B cell (primary cell): ENCODE measurements around the gene SYNRG. TPM values are rescaled to one million over a fixed set of nuclear protein-coding genes. Genes with fewer than 3 reads are reported as not detected.

Source experiments
- ATAC-seq: fragments of 200-7000 bp; cut with Tn5 transposase; one replicate; pipeline ENCODE4 v1.10.0; 2021; ENCODE audit warnings: low read depth, mild to moderate bottlenecking, moderate number of reproducible peaks, moderate library complexity
- CTCF ChIA-PET: fragments of 350-600 bp; sonication (Branson Sonifier 250); formaldehyde crosslinking; loops from one replicate; lab custom pipeline; 2021; ENCODE audit warnings: antibody characterized with exemption, inconsistent platforms; lab: Charles Lee
- POLR2A ChIA-PET: fragments of 350-600 bp; sonication (Branson Sonifier 250); formaldehyde crosslinking; loops from one replicate; lab custom pipeline; 2021; ENCODE audit warnings: antibody characterized with exemption; lab: Charles Lee
- DNase-seq: peaks from one replicate; pipeline ENCODE4 v3.0.0; 2013
- H2AFZ ChIP-seq: 2 replicates; pipeline ENCODE4 v1.6.1; 2012; ENCODE audit warnings: mild to moderate bottlenecking, low read depth, low read length; ENCODE audit not compliant: insufficient read depth, poor library complexity, severe bottlenecking
- H3K27ac ChIP-seq, 2 donors: 1 replicate in 1 of 2; 2 replicates in 1 of 2; pipeline ENCODE4 v1.5.1; 2012 to 2013; ENCODE audit warnings: low read length in 2 of 2, mild to moderate bottlenecking in 2 of 2, moderate library complexity in 1 of 2
- H3K27me3 ChIP-seq, 4 experiments: fragments of 200-600 bp in 1 of 4; sonication (generic) in 1 of 4; replicated peaks in 1 of 4; 1 replicate in 2 of 4; 2 replicates in 2 of 4; pipeline versions ENCODE4 v1.6.1 to v1.7.0; 2013 to 2016; ENCODE audit warnings: low read length in 3 of 4, mild to moderate bottlenecking in 2 of 4, mixed read lengths in 1 of 4, moderate library complexity in 1 of 4; ENCODE audit not compliant: insufficient read depth in 4 of 4, control insufficient read depth in 3 of 4; ENCODE audit errors: control extremely low read depth in 1 of 4
- H3K36me3 ChIP-seq, 2 experiments: replicated peaks in 1 of 2; 1 replicate in 1 of 2; 2 replicates in 1 of 2; pipeline versions ENCODE4 v1.6.1 to v1.7.1; 2013; ENCODE audit warnings: low read length in 1 of 2; ENCODE audit not compliant: insufficient read depth in 2 of 2, control insufficient read depth in 1 of 2; ENCODE audit errors: control extremely low read depth in 1 of 2, extremely low read depth in 1 of 2
- H3K4me1 ChIP-seq, 2 donors: fragments of 200-600 bp in 1 of 2; sonication (generic) in 1 of 2; 1 replicate in 1 of 2; 2 replicates in 1 of 2; pipeline versions ENCODE4 v1.5.1 to v1.6.1; 2013 to 2017; ENCODE audit warnings: low read length in 2 of 2; ENCODE audit not compliant: control insufficient read depth in 2 of 2, insufficient read depth in 2 of 2
- H3K4me2 ChIP-seq: replicated peaks from 2 replicates; pipeline ENCODE3; 2012; ENCODE audit warnings: mild to moderate bottlenecking, low read depth, low read length; ENCODE audit not compliant: poor library complexity, severe bottlenecking
- H3K4me3 ChIP-seq, 5 experiments: fragments of 200-600 bp in 1 of 5; sonication (generic) in 1 of 5; 1 replicate in 3 of 5; 2 replicates in 2 of 5; pipeline versions ENCODE4 v1.5.1 to v1.7.0; 2011 to 2016; ENCODE audit warnings: low read length in 4 of 5, mild to moderate bottlenecking in 4 of 5, low read depth in 2 of 5, control low read depth in 1 of 5, moderate library complexity in 1 of 5; ENCODE audit not compliant: insufficient read depth in 1 of 5; ENCODE audit errors: control extremely low read depth in 1 of 5, extremely low read depth in 1 of 5
- H3K79me2 ChIP-seq: fragments of 200-600 bp; sonication (generic); one replicate; pipeline ENCODE4 v1.6.0; 2016; ENCODE audit warnings: low read length; ENCODE audit not compliant: control insufficient read depth, insufficient read depth
- H3K9ac ChIP-seq: fragments of 200-600 bp; sonication (generic); 2 replicates; pipeline ENCODE4 v1.6.1; 2017; ENCODE audit warnings: mild to moderate bottlenecking, low read length, moderate library complexity
- H3K9me3 ChIP-seq, 3 donors: one replicate each; pipeline versions ENCODE4 v1.6.1 to v1.7.1; 2013; ENCODE audit warnings: low read length in 2 of 3; ENCODE audit not compliant: control insufficient read depth in 2 of 3, insufficient read depth in 1 of 3; ENCODE audit errors: control extremely low read depth in 1 of 3
- H4K20me1 ChIP-seq: 2 replicates; pipeline ENCODE4 v1.6.0; 2012; ENCODE audit warnings: mild to moderate bottlenecking, low read length; ENCODE audit not compliant: insufficient read depth, control insufficient read depth, poor library complexity, severe bottlenecking
- H3K27ac Mint-ChIP-seq: one replicate; pipeline ENCODE4 v1.8.0; 2021; ENCODE audit warnings: mixed read lengths
- H3K27me3 Mint-ChIP-seq: one replicate; pipeline ENCODE4 v1.8.0; 2021; ENCODE audit warnings: mixed read lengths
- H3K4me1 Mint-ChIP-seq: one replicate; pipeline ENCODE4 v1.8.0; 2021; ENCODE audit warnings: mixed read lengths
- H3K4me3 Mint-ChIP-seq: one replicate; pipeline ENCODE4 v1.8.0; 2021; ENCODE audit warnings: mixed read lengths
- H3K9me3 Mint-ChIP-seq: one replicate; pipeline ENCODE4 v1.8.0; 2022; ENCODE audit warnings: mixed read lengths; ENCODE audit not compliant: insufficient read depth
- EZH2 ChIP-seq: IDR thresholded peaks from 2 replicates; pipeline ENCODE4 v1.6.1; 2012; ENCODE audit warnings: borderline replicate concordance, low read depth, mild to moderate bottlenecking, moderate library complexity, low read length; ENCODE audit not compliant: insufficient read depth, poor library complexity, severe bottlenecking
- WGBS: methylation state at CpG from one replicate; pipeline ENCODE4 v1.1.5; 2013; ENCODE audit warnings: missing lambda C conversion rate; ENCODE audit not compliant: insufficient coverage; 5-methylcytosine and 5-hydroxymethylcytosine counted together
- intact Hi-C: fragments of 100-400 bp; cut with micrococcal nuclease; formaldehyde crosslinking; loops from one replicate; pipeline ENCODE4 v1.10.0; 2022
- polyA plus RNA-seq: library from polyadenylated mRNA; depleted of rRNA; stranded (reverse); fragments of >200 nt; gene quantifications from 2 replicates; pipeline ENCODE4 v1.2.3, GENCODE V29; 2012
- total RNA-seq, 2 donors: library from RNA; stranded (reverse); fragments of 120-200 nt in 1 of 2; gene quantifications; 1 replicate in 1 of 2; 2 replicates in 1 of 2; pipeline versions ENCODE4 v1.2.3 to v1.2.4, GENCODE V29; 2013 to 2022
- TF ChIP-seq, protein P1 (sequence below): fragments of 200-600 bp; IDR thresholded peaks from one replicate; pipeline ENCODE4 v1.8.0; 2022; ENCODE audit warnings: antibody characterized with exemption, mild to moderate bottlenecking

Gene SYNRG
- total and polyA plus RNA-seq, 2 donors (not counting 1 experiment from before 2014, with no cell fraction given) = 31.8 to 113 TPM

- ChIA-PET POLR2A (no interaction called here), CTCF (no interaction called here)
- peaks cover 0 to 3% of the 10 kb centered on the region in 2 donors for H3K4me1 ChIP-seq
- peaks cover 5 to 40% of the 10 kb centered on the region in 2 experiments for H3K36me3 ChIP-seq
- intact Hi-C loops = no loop called here
- H4K20me1 ChIP-seq = peaks cover 64% of the 10 kb centered on the region
- no peak for ATAC-seq
- H3K4me3 Mint-ChIP-seq = no peak overlapping the region
- no peaks in the 10 kb centered on the region for H3K9me3 ChIP-seq
- H3K79me2 ChIP-seq = peaks cover 64% of the 10 kb centered on the region
- no peaks in the 10 kb centered on the region for H3K27me3 Mint-ChIP-seq
- H3K9me3 Mint-ChIP-seq = no peaks in the 10 kb centered on the region
- no peak overlapping the region for H3K4me2 ChIP-seq
- H3K4me3 ChIP-seq = no peak overlapping the region
- H3K9ac ChIP-seq = no peak overlapping the region
- no peaks in the 10 kb centered on the region for H3K27me3 ChIP-seq
- DNase-seq = no peak
- H3K27ac ChIP-seq = no peak overlapping the region
- no CpG with 5 or more reads among the region's 1 CpG for WGBS
- no peak overlapping the region for H2AFZ ChIP-seq
- TF ChIP-seq EZH2 = no peak
- TF ChIP-seq, protein P1, sequence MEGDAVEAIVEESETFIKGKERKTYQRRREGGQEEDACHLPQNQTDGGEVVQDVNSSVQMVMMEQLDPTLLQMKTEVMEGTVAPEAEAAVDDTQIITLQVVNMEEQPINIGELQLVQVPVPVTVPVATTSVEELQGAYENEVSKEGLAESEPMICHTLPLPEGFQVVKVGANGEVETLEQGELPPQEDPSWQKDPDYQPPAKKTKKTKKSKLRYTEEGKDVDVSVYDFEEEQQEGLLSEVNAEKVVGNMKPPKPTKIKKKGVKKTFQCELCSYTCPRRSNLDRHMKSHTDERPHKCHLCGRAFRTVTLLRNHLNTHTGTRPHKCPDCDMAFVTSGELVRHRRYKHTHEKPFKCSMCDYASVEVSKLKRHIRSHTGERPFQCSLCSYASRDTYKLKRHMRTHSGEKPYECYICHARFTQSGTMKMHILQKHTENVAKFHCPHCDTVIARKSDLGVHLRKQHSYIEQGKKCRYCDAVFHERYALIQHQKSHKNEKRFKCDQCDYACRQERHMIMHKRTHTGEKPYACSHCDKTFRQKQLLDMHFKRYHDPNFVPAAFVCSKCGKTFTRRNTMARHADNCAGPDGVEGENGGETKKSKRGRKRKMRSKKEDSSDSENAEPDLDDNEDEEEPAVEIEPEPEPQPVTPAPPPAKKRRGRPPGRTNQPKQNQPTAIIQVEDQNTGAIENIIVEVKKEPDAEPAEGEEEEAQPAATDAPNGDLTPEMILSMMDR = no peak
- peak overlapping the region; percentile 53 for H3K27ac Mint-ChIP-seq
- peaks cover 22% of the 10 kb centered on the region for H3K4me1 Mint-ChIP-seq
Observed at GRCh38 chr17:37547986-37548385, 61.2 kb downstream of the SYNRG start.

GRCh38 chr17:37546302-37546701, 62.9 kb downstream of the SYNRG start:
- H3K4me1 Mint-ChIP-seq = peaks cover 14% of the 10 kb centered on the region
- intact Hi-C loops = no loop called here
- no peak overlapping the region for H3K27ac Mint-ChIP-seq
- Histone ChIP-seq H3K9me3 (no peaks in the 10 kb centered on the region), H3K79me2 (peaks cover 60% of the 10 kb centered on the region), H3K27me3 (no peaks in the 10 kb centered on the region), H4K20me1 (peaks cover 70% of the 10 kb centered on the region), H2AFZ (no peak overlapping the region), H3K9ac (no peak overlapping the region), H3K4me2 (no peak overlapping the region), H3K27ac (no peak overlapping the region), H3K4me1 (peaks cover 0 to 3% of the 10 kb centered on the region in 2 donors), H3K4me3 (no peak overlapping the region), H3K36me3 (peaks cover 5 to 51% of the 10 kb centered on the region in 2 experiments)
- ChIA-PET POLR2A (no interaction called here), CTCF (interaction anchor here (0.6 kb wide), 1 partner anchor 107 kb away, joined by 4 read pairs; no protein-coding TSS in a partner anchor)
- H3K27me3 Mint-ChIP-seq = no peaks in the 10 kb centered on the region
- no peak for TF ChIP-seq EZH2
- TF ChIP-seq, protein P1 = no peak
- no peak overlapping the region for H3K4me3 Mint-ChIP-seq
- H3K9me3 Mint-ChIP-seq = no peaks in the 10 kb centered on the region
- ATAC-seq = no peak
- 100% methylated on average over 1 of the region's 3 CpGs for WGBS
- DNase-seq = no peak
